Fibroblast of lung (primary cell): ENCODE results near the gene METTL14.

ENCODE experiments used
- CTCF ChIP-seq, 2 donors: IDR thresholded peaks in 1 of 2; conservative IDR thresholded peaks in 1 of 2; 1 replicate in 1 of 2; 2 replicates in 1 of 2; pipeline ENCODE4 v1.5.1; 2011 to 2012; ENCODE audit warnings: low read length in 2 of 2, control low read depth in 1 of 2, inconsistent platforms in 1 of 2, low read depth in 1 of 2, mild to moderate bottlenecking in 1 of 2
- EZH2 ChIP-seq: IDR thresholded peaks from 2 replicates; pipeline ENCODE4 v1.5.1; 2012; ENCODE audit warnings: low read length, control low read depth, mild to moderate bottlenecking; ENCODE audit errors: missing control alignments

- TF ChIP-seq CTCF (conservative IDR thresholded peaks at IDR 0.05 in 1 of 2, IDR thresholded peaks at IDR 0.05 in 1 of 2; ENCODE audit: low read depth in 1 of 2, low read length in 2 of 2) (no peak), EZH2 (no peak)
Measured at GRCh38 chr4:118759481-118759880, 74.3 kb downstream of the METTL14 start.
